Cardiac septum (tissue), 1 donor: ENCODE measurements around the gene NOMO2. TPM values are rescaled to one million over a fixed set of nuclear protein-coding genes. Genes with fewer than 3 reads are reported as not detected.
"Not testable (repeated sequence)": the region's sequence is repeated elsewhere in the genome, so short reads cannot be mapped to it uniquely, and the experiment has no call there.

Experiments used
- DNase-seq: peaks from one replicate; pipeline ENCODE4 v3.0.0-alpha.2; 2020; ENCODE audit warnings: low spot score
- intact Hi-C: fragments of 100-400 bp; cut with DNase I; formaldehyde crosslinking; loops from one replicate; pipeline ENCODE4 v1.14.0; 2022
- total RNA-seq: library from RNA; stranded (reverse); fragmentation: NEBNext Ultra II Directional; extraction: Animal tissue kit (Norgen Biotek cat#: 25700); gene quantifications from one replicate; pipeline ENCODE4 v1.2.1, GENCODE V29; 2021
- donor health status: DM: no; HTN: no; CAD: no.

The NOMO2 gene
- total RNA-seq, 1 donor from 2014 or later = 143 TPM

DNA sequence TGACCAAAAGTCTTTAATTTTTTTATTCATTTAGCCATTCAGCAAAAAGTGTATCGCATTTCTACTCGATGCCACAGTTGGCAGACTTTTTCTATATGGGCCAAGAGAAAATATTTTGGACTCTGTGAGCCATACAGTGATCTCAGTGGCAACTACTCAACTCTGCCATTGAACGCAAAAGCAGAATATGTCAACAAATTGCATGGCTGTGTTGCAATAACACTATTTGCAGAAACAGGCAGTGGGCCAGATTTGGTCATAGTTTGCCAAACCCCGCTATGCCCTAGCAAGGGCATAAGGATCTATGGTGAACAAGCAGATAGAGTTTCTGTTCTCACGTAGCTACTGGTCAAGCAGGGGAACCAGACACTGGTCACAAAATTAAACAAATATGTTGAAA lies 18.5 kb upstream of the NOMO2 start:
- DNase-seq, intact Hi-C loops: not testable (repeated sequence)

- DNase-seq, intact Hi-C loops: not testable (repeated sequence)
Observed at GRCh38 chr16:18579261-18579660, 17.4 kb upstream of the NOMO2 start.

- DNase-seq, intact Hi-C loops: not testable (repeated sequence)
Observed at GRCh38 chr16:18577942-18578341, 16.0 kb upstream of the NOMO2 start.

GRCh38 chr16:18575945-18576344 lies 14.0 kb upstream of the NOMO2 start:
- DNase-seq, intact Hi-C loops: not testable (repeated sequence)

GRCh38 chr16:18575298-18575917 lies 13.5 kb upstream of the NOMO2 start:
- DNase-seq, intact Hi-C loops: not testable (repeated sequence)

- intact Hi-C loops = not testable (repeated sequence)
Observed at GRCh38 chr16:18573887-18574286, 12.0 kb upstream of the NOMO2 start.

GRCh38 chr16:18572973-18573372 lies 11.1 kb upstream of the NOMO2 start:
- DNase-seq, intact Hi-C loops: not testable (repeated sequence)

More at GRCh38 chr16:18573887-18574286, 12.0 kb upstream of the NOMO2 start:
- DNase-seq = not testable (repeated sequence)

DNA sequence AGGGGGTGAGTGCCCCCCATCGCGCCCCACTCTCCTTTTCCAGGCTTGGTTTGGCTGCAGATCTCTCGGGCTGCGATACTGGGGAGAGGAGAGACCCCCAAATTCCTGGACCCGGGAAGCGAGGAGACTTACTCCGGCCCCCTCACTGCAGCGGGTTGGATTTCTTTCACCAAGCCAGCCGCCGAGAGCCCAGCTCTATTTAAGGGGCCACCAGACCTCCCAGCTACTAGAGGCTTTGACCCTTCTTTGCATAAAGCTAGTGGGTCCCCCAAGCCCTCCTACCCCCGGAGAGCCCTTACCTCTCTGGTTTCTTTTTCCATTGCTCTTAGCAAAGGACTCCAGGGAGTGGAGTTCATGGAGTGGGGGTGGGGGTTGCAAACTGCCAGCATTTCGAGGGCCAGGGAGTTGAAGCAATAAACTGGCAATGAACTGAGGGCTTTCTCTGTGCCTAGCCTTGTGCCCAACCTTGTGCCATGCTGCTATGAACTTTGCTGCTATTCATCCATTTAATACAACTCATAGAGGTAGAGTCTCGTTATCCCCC lies 9.5 kb upstream of the NOMO2 start:
- intact Hi-C loops, DNase-seq: not testable (repeated sequence)

GRCh38 chr16:18570529-18571306 lies 8.8 kb upstream of the NOMO2 start:
- not testable (repeated sequence) for DNase-seq

DNA sequence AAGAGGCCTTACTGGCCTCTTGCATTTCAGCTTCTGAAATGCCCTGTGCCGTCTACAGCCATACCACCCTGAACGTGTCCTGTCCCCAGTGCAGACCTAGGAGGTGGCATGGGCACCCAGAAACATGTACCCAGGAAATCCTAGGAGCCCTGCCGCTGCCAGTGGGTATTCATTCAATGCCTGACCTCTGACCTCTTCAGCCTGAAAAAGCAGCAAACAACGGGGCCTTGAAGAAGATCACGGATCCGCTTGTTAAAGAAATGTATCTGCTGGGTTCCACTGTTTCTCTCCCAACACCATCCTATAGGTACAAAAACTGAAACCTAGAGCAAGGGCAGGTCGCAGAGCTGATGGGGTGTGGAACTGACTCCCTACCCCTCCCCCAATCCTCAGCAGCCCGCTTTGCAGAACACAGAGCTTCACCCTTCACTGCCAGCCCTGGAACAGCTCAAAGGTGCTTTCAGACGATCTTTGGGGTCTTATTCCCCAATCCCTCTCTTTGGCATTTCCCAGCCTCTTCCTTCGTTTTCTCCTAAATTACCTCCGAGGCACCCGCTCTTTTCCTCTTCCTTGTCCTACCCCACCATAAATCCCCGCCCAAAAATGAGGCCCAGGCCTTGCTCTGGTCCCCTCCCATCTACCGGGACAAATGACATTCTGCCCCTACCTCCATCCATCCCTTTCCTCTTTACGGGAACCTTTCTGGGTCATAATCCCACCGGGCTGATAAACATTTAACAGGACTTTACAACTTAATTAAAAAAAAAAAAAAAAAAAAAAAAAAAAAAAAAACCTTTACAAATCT lies 1.3 kb downstream of the NOMO2 start:
- intact Hi-C loops, DNase-seq: not testable (repeated sequence)

More at GRCh38 chr16:18570529-18571306, 8.8 kb upstream of the NOMO2 start:
- intact Hi-C loops = not testable (repeated sequence)

GRCh38 chr16:18553671-18554070 lies 8.2 kb downstream of the NOMO2 start:
- intact Hi-C loops, DNase-seq: not testable (repeated sequence)

DNA sequence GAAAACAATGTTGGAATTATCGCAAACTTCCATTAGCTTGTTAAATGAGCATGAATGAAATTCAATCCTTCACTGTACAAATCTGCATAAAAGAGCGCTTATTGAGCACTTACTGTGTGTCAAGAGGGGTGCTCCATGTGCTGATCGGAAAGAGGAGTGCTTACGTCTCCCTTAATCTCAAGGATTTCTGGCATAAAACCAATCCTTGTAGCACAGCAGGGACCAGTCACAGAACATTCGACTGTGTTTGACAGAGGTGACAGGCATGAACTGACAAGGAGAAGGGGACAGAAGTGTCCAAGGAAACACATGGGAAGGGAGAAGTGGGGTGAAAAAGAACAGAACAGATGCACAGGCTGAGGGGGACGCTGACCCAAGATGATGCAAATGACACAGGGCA lies 14.5 kb downstream of the NOMO2 start:
- DNase-seq, intact Hi-C loops: not testable (repeated sequence)

DNA sequence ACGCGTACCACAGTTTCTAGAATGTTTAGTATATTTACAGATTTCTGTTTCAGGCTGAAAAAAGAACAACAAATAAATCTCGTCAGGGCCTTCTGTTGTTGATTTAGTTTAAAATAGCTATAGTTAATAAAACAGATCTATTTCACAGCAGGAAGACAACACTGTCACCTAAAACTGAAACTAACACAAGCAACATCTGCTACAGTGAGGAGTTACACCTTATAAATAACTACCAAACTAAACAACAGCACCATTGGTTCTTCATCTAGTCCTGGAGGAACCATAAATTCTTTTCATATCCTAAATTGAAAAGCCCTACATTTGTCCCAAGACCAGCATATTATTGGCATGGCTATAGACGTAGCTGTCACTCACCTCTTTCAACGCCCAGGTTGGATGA lies 15.0 kb downstream of the NOMO2 start:
- DNase-seq, intact Hi-C loops: not testable (repeated sequence)

DNA sequence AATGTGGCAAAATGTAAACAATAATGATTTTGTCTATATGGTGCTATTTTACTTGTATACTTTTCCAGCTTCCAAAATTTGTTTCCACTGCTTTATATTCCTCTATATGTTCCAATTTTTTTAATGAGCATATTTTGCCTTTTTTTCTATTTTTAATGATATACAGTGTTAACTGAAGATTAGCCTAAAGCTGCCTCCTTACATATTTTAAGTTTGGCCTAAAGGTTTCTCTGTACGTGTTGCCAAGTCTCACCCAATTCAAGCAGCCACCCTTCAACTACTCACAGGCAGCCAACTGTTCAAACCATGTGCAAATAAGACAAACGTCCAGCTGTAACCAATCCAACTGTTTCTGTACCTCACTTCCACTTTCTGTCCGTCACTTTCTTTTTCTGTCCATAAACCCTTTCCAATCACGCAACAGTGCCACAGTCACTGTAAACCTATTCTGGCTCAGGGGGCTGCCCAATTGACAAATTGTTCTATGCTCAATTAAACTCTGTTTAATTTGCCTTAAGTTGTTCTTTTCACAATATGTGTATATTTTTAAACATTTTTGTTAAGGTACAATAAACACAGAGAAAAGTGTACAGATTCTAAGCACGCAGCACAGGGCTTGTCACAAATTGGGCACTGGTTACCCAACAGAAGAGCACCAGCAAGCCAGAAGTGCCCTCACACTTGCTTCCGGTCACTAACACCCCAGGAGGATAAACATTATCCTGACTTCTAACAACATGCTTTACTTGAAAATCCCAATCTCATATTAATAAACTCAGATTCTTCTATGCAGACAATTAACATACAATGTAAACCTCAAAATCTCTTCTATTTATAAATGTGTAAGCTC lies 17.4 kb downstream of the NOMO2 start:
- intact Hi-C loops, DNase-seq: not testable (repeated sequence)

GRCh38 chr16:18541912-18542311 lies 20.0 kb downstream of the NOMO2 start:
- intact Hi-C loops, DNase-seq: not testable (repeated sequence)

GRCh38 chr16:18537004-18537403 lies 24.9 kb downstream of the NOMO2 start:
- intact Hi-C loops, DNase-seq: not testable (repeated sequence)

DNA sequence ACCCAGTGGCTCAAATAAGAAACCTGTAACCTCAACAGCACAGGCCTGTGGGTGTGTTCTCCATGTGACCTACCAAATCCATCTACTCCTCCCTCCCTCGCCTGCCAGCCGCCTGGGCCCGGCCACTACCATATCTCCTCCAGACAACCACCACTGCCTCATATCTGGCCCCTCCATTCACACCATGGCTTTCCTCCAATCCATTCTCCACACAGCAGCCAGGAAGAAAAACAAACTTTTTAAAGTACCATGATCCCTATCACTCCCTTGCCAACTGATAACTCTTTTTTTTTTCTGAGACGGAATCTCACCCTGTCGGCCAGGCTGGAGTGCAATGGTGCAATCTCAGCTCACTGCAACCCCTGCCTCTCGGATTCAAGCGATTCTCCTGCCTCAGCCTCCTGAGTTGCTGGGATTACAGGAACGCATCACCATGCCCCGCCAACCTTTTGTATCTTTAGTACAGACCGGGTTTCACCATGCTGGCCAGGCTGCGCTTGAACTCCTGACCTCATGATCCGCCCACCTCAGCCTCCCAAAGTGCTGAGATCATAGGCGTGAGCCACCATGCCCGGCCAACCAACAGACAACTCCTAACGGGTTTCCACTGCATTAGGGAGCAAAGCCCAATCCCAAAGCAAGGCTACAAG lies 26.3 kb downstream of the NOMO2 start:
- intact Hi-C loops = not testable (repeated sequence)
- peak; percentile 77 for DNase-seq

- not testable (repeated sequence) for DNase-seq
Observed at GRCh38 chr16:18534308-18534707, 27.6 kb downstream of the NOMO2 start.

More at GRCh38 chr16:18534308-18534707, 27.6 kb downstream of the NOMO2 start:
- intact Hi-C loops = not testable (repeated sequence)
